Measurements from ENCODE around the gene BEST3. TPM values are rescaled to one million over a fixed set of nuclear protein-coding genes. Genes with fewer than 3 reads are reported as not detected.

BEST3 gene
- total RNA-seq, 1 donor from 2014 or later = 2.5 TPM

DNA sequence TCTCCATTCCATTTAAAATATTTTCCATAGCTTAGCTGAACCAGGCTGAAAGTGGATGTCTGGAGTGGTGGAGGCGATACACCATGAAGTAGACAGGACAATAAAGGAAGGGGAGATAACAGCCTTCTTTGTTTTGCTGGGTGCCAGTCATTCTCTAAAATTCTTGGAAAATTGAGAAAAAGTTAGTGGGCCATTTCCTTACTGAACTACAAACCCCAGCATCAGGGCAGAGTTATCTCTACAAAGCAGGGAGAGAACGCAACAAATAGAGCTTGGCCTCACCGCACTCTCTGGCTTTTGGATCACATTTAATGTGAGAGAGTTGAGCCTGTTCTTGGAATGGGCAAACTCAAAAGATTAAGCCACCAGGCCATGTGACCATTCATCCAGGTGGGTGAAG, 47.2 kb downstream of the BEST3 start:
- no peak for TF ChIP-seq CTCF (conservative IDR thresholded peaks at IDR 0.05; ENCODE audit: low read depth, low read length)
- no peak overlapping the region for H3K4me3 ChIP-seq (ENCODE audit: low read depth, low read length)
- no peak for DNase-seq (ENCODE audit: low read depth)

GRCh38 chr12:69649529-69649928, 49.6 kb downstream of the BEST3 start:
- no peak for TF ChIP-seq CTCF (conservative IDR thresholded peaks at IDR 0.05; ENCODE audit: low read depth, low read length)
- no peak for DNase-seq (ENCODE audit: low read depth)

GRCh38 chr12:69648476-69648875, 50.6 kb downstream of the BEST3 start:
- no peak overlapping the region for H3K4me3 ChIP-seq (ENCODE audit: low read depth, low read length)
- TF ChIP-seq CTCF (conservative IDR thresholded peaks at IDR 0.05; ENCODE audit: low read depth, low read length) = no peak
- peak; percentile 98 for DNase-seq (ENCODE audit: low read depth)

More at GRCh38 chr12:69649529-69649928, 49.6 kb downstream of the BEST3 start:
- no peak overlapping the region for H3K4me3 ChIP-seq (ENCODE audit: low read depth, low read length)

DNA sequence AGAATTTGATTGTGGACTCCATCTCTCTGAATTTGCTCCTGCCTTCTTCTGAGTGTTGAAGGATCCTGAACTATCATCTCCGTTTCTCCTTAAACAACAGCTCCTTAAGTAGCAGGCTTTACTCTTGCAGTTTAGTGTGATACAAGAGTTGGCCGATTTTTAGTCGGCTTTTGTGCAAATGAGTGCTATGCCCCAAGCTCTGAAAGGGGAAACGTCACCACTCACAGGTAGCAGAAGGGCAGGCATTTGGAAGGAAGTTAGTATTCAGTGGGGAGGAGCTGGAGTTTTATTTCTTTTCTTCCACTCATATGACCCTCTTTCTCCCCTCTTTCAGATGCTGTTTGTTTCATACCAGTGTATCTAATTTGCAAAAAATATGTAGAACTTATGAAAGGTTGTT, 51.9 kb downstream of the BEST3 start:
- no peak for TF ChIP-seq CTCF (conservative IDR thresholded peaks at IDR 0.05; ENCODE audit: low read depth, low read length)
- no peak overlapping the region for H3K4me3 ChIP-seq (ENCODE audit: low read depth, low read length)
- no peak for DNase-seq (ENCODE audit: low read depth)

DNA sequence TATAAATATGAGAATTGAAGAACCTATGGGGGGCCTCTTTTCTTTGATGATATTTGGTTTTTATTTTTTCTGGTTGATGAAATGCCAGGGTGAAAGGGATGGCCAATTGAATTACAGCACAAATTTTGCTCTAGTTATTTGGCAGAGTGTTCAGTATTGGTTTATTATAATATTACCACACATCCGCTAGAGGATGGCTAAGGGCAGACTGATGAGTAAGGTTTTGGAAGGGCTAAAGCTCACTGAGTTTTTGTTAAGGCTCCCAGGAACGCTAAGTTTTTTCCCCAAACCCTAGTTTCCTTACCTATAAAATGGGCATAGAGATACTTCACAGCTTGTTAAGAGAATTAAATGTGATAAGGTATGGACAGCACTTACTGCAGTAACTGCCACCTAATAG, 54.1 kb downstream of the BEST3 start:
- no peak for DNase-seq (ENCODE audit: low read depth)
- H3K4me3 ChIP-seq (ENCODE audit: low read depth, low read length) = no peak overlapping the region
- no peak for TF ChIP-seq CTCF (conservative IDR thresholded peaks at IDR 0.05; ENCODE audit: low read depth, low read length)

DNA sequence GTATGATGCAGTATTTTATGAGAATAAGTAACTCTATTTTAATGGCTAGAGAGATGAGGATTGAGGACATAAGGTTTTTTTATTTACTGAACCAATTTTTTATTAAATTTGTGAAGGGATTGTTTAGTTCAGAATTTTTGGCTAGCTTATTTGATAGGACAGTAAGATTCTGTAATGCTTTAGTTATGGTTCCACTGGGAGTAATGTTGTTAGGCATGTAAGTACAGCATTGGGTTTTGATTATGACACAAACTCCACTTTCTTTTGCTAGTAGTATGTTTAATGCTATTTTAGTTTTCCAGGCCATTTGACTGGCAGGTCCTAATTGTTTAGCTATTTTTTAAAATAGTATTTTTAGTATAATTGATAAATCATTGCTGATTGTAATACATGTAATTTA, 54.6 kb downstream of the BEST3 start:
- H3K4me3 ChIP-seq (ENCODE audit: low read depth, low read length) = no peak overlapping the region
- TF ChIP-seq CTCF (conservative IDR thresholded peaks at IDR 0.05; ENCODE audit: low read depth, low read length) = no peak
- DNase-seq (ENCODE audit: low read depth) = no peak

DNA sequence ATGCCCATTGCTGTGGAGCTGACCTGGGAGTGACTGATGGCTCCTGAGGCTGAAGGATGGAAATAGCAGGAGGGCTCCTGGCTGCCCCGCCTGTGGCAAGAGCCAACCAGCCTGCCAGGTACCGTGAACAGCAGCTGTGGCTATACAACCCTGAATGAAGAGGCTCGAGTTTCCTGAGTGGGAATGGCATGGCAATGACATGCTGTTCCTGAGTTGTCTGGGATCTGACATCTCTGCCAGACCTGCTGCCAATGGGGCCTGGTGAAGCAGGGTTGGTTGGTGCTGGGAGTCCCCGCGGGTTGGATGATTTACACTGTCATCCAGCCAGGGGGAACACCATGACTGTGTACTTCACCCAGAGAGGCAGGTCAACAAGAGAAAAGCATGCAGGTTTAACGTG, 56.6 kb downstream of the BEST3 start:
- DNase-seq (ENCODE audit: low read depth) = no peak
- H3K4me3 ChIP-seq (ENCODE audit: low read depth, low read length) = no peak overlapping the region

More for the DNA sequence above, 56.6 kb downstream of the BEST3 start:
- TF ChIP-seq CTCF (conservative IDR thresholded peaks at IDR 0.05; ENCODE audit: low read depth, low read length) = no peak

All from epithelial cell of proximal tubule (primary cell).